Neural cell (in vitro differentiated cells): Measurements from ENCODE around the gene PUM2. TPM values are rescaled to one million over a fixed set of nuclear protein-coding genes. Genes with fewer than 3 reads are reported as not detected.
"Not testable (repeated sequence)": the region's sequence is repeated elsewhere in the genome, so short reads cannot be mapped to it uniquely, and the experiment has no call there.

ENCODE experiments used
- H2AFZ ChIP-seq: fragments of 200-600, 300-800 bp; sonication (generic), shearing (Covaris generic); 2 replicates; pipeline ENCODE4 v1.6.0; 2014; ENCODE audit warnings: low read depth, mild to moderate bottlenecking, antibody characterized with exemption, low read length, moderate library complexity
- H3F3A ChIP-seq: fragments of 200-600 bp; shearing (Covaris generic); 2 replicates; pipeline ENCODE4 v1.6.1; 2016; ENCODE audit warnings: mild to moderate bottlenecking, moderate library complexity, mixed read lengths, antibody characterized with exemption, low read length; ENCODE audit not compliant: insufficient read depth, poor library complexity, severe bottlenecking
- H3K27ac ChIP-seq: fragments of 200-600, 300-800 bp; sonication (generic), shearing (Covaris generic); 2 replicates; pipeline ENCODE4 v1.5.1; 2014; ENCODE audit warnings: mild to moderate bottlenecking, low read length, moderate library complexity
- H3K27me3 ChIP-seq: fragments of 300-800, 200-600 bp; sonication (generic), shearing (Covaris generic); 2 replicates; pipeline ENCODE4 v1.6.0; 2014; ENCODE audit warnings: mild to moderate bottlenecking, low read depth, low read length, moderate library complexity; ENCODE audit not compliant: insufficient read depth
- H3K36me3 ChIP-seq: fragments of 300-800, 200-600 bp; sonication (generic), shearing (Covaris generic); 2 replicates; pipeline ENCODE4 v1.5.1; 2014; ENCODE audit warnings: mild to moderate bottlenecking, antibody characterized with exemption, low read length, moderate library complexity; ENCODE audit not compliant: insufficient read depth
- H3K4me2 ChIP-seq: fragments of 300-800, 200-600 bp; sonication (generic), shearing (Covaris generic); 2 replicates; pipeline ENCODE4 v1.6.0; 2014; ENCODE audit warnings: mild to moderate bottlenecking, low read length
- H3K4me3 ChIP-seq: fragments of 300-800, 200-600 bp; sonication (generic), shearing (Covaris generic); 2 replicates; pipeline ENCODE4 v1.5.1; 2014; ENCODE audit warnings: mild to moderate bottlenecking, low read length, moderate library complexity
- H3K79me2 ChIP-seq: fragments of 200-600 bp; shearing (Covaris generic); replicated peaks from 2 replicates; pipeline ENCODE4 v1.6.0; 2014; ENCODE audit warnings: mild to moderate bottlenecking, low read length, moderate library complexity; ENCODE audit not compliant: insufficient read depth
- H3K9ac ChIP-seq: fragments of 300-800, 200-600 bp; sonication (generic), shearing (Covaris generic); 2 replicates; pipeline ENCODE4 v1.6.1; 2016; ENCODE audit warnings: mild to moderate bottlenecking, low read length, mixed read lengths
- H3K9me2 ChIP-seq: fragments of 200-600 bp; shearing (Covaris generic); 2 replicates; pipeline ENCODE4 v1.6.1; 2016; ENCODE audit warnings: mild to moderate bottlenecking, low read length, mixed read lengths; ENCODE audit not compliant: insufficient read depth
- H3K9me3 ChIP-seq: fragments of 200-600, 300-800 bp; sonication (generic), shearing (Covaris generic); 2 replicates; pipeline ENCODE4 v1.6.1; 2016; ENCODE audit warnings: mild to moderate bottlenecking, mixed run types, low read length, moderate library complexity, mixed read lengths
- H4K20me1 ChIP-seq: fragments of 200-600 bp; shearing (Covaris generic); 2 replicates; pipeline ENCODE4 v1.6.1; 2016; ENCODE audit warnings: mild to moderate bottlenecking, mixed run types; ENCODE audit not compliant: insufficient read depth
- CTCF ChIP-seq: fragments of 450-650 bp; IDR thresholded peaks from 2 replicates; pipeline ENCODE4 v1.5.1; 2014; ENCODE audit warnings: antibody characterized with exemption, mild to moderate bottlenecking, moderate library complexity; ENCODE audit not compliant: poor library complexity, severe bottlenecking
- EP300 ChIP-seq: fragments of 450-650 bp; conservative IDR thresholded peaks from 2 replicates; pipeline ENCODE4 v1.6.1; 2014; ENCODE audit warnings: antibody characterized with exemption, mild to moderate bottlenecking, moderate library complexity; ENCODE audit not compliant: poor library complexity, severe bottlenecking
- EZH2 ChIP-seq: fragments of 200-600, 300-800 bp; shearing (Covaris generic), sonication (generic); IDR thresholded peaks from 2 replicates; pipeline ENCODE4 v1.6.1; 2014; ENCODE audit warnings: antibody characterized with exemption, low read length, borderline replicate concordance, mild to moderate bottlenecking; ENCODE audit not compliant: insufficient read depth, poor library complexity, severe bottlenecking
- MXI1 ChIP-seq: fragments of 450-650 bp; conservative IDR thresholded peaks from 2 replicates; pipeline ENCODE4 v1.6.1; 2014; ENCODE audit warnings: antibody characterized with exemption, mild to moderate bottlenecking; ENCODE audit not compliant: poor library complexity, severe bottlenecking
- POLR2AphosphoS5 ChIP-seq: IDR thresholded peaks from 2 replicates; pipeline ENCODE4 v1.6.1; 2012
- RAD21 ChIP-seq: fragments of 450-650 bp; conservative IDR thresholded peaks from 2 replicates; pipeline ENCODE4 v1.6.1; 2014; ENCODE audit warnings: antibody characterized with exemption, mild to moderate bottlenecking, moderate library complexity
- SMC3 ChIP-seq: fragments of 450-650 bp; conservative IDR thresholded peaks from 2 replicates; pipeline ENCODE4 v1.6.1; 2014; ENCODE audit warnings: antibody characterized with exemption, mild to moderate bottlenecking, moderate library complexity; ENCODE audit not compliant: poor library complexity
- TAF1 ChIP-seq: IDR thresholded peaks from 2 replicates; pipeline ENCODE4 v1.6.1; 2012; ENCODE audit warnings: low read depth
- polyA plus RNA-seq: library from polyadenylated mRNA; depleted of rRNA; stranded (reverse); fragments of >200 nt; gene quantifications from 2 replicates; pipeline ENCODE4 v1.2.3, GENCODE V29; 2014
- TF ChIP-seq, protein P1 (sequence below): IDR thresholded peaks from 2 replicates; pipeline ENCODE4 v1.6.1; 2012; ENCODE audit warnings: borderline replicate concordance

PUM2 gene
- polyA plus RNA-seq, 1 donor from 2014 or later: 37.0 TPM

DNA sequence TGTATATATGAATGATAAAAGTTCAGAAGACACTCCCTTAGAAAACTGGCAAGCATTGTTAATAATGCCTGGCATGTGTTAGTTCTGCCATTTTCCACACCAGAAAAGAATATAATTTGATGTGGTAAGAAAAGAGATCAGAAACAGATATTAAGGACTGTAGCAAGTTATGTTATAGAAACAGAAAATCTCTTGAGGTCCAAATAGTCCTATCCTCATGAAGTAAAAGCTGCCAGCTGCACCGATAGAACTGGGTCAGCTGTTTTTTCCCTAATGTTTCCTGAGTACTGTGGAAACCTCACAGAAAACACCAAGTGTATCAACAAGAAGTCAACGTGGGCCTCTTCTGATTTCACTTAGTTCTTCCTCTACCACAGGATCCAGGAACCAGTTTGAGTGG, 68.8 kb downstream of the PUM2 start:
- Histone ChIP-seq H3K27ac (no peak overlapping the region), H3K9me3 (no peaks in the 10 kb centered on the region), H3K27me3 (no peaks in the 10 kb centered on the region), H3K4me2 (no peak overlapping the region), H3K9me2 (no peaks in the 10 kb centered on the region), H3K4me3 (no peak overlapping the region), H3K36me3 (peaks cover 15% of the 10 kb centered on the region), H3K79me2 (peaks cover 8% of the 10 kb centered on the region), H2AFZ (no peak overlapping the region), H3K9ac (no peak overlapping the region), H3F3A (no peaks in the 10 kb centered on the region), H4K20me1 (no peaks in the 10 kb centered on the region)
- no peak for TF ChIP-seq MXI1
- no peak for TF ChIP-seq SMC3
- TF ChIP-seq TAF1: no peak

- H3K27ac ChIP-seq: no peak overlapping the region
- no peaks in the 10 kb centered on the region for H3K27me3 ChIP-seq
- H3K9me3 ChIP-seq: no peaks in the 10 kb centered on the region
- H3K36me3 ChIP-seq: no peaks in the 10 kb centered on the region
- no peak for TF ChIP-seq RAD21
- no peak overlapping the region for H2AFZ ChIP-seq
- no peaks in the 10 kb centered on the region for H4K20me1 ChIP-seq
- H3K9me2 ChIP-seq: no peaks in the 10 kb centered on the region
- no peak overlapping the region for H3K9ac ChIP-seq
- no peaks in the 10 kb centered on the region for H3F3A ChIP-seq
- no peak overlapping the region for H3K4me3 ChIP-seq
- H3K79me2 ChIP-seq: peaks cover 5% of the 10 kb centered on the region
- no peak overlapping the region for H3K4me2 ChIP-seq
These were observed 77.6 kb downstream of the PUM2 start for GRCh38 chr2:20273042-20273441.

DNA sequence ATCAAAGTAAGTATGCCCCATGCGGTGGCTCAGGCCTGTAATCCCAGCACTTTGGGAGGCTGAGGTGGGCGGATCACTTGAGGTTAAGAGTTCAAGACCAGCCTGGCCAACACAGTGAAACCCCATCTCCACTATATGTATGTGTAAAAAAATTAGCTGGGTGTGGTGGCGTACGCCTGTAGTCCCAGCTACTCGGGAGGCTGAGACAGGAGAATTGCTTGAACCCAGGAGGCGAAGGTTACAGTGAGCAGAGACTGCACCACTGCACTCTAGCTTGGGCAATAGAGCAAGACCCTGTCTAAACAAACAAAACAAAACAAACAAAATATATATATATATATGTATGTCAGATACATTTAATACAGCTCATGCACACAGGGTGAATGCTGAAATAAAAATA, 82.3 kb downstream of the PUM2 start:
- H3K4me2 ChIP-seq, H3K36me3 ChIP-seq: not testable (repeated sequence)

GRCh38 chr2:20267529-20267928, 83.1 kb downstream of the PUM2 start:
- Histone ChIP-seq H3K27ac (no peak overlapping the region), H3K4me2 (no peak overlapping the region), H3K27me3 (no peaks in the 10 kb centered on the region), H3K36me3 (peaks cover 9% of the 10 kb centered on the region), H3F3A (no peaks in the 10 kb centered on the region), H3K79me2 (no peaks in the 10 kb centered on the region), H3K9me3 (no peaks in the 10 kb centered on the region), H3K9ac (no peak overlapping the region), H4K20me1 (no peaks in the 10 kb centered on the region), H3K9me2 (no peaks in the 10 kb centered on the region), H2AFZ (no peak overlapping the region), H3K4me3 (no peak overlapping the region)
- no peak for TF ChIP-seq EP300
- no peak for TF ChIP-seq MXI1
- TF ChIP-seq CTCF: no peak
- TF ChIP-seq TAF1: no peak
- TF ChIP-seq POLR2AphosphoS5: no peak
- TF ChIP-seq RAD21: no peak
- TF ChIP-seq, protein P1, sequence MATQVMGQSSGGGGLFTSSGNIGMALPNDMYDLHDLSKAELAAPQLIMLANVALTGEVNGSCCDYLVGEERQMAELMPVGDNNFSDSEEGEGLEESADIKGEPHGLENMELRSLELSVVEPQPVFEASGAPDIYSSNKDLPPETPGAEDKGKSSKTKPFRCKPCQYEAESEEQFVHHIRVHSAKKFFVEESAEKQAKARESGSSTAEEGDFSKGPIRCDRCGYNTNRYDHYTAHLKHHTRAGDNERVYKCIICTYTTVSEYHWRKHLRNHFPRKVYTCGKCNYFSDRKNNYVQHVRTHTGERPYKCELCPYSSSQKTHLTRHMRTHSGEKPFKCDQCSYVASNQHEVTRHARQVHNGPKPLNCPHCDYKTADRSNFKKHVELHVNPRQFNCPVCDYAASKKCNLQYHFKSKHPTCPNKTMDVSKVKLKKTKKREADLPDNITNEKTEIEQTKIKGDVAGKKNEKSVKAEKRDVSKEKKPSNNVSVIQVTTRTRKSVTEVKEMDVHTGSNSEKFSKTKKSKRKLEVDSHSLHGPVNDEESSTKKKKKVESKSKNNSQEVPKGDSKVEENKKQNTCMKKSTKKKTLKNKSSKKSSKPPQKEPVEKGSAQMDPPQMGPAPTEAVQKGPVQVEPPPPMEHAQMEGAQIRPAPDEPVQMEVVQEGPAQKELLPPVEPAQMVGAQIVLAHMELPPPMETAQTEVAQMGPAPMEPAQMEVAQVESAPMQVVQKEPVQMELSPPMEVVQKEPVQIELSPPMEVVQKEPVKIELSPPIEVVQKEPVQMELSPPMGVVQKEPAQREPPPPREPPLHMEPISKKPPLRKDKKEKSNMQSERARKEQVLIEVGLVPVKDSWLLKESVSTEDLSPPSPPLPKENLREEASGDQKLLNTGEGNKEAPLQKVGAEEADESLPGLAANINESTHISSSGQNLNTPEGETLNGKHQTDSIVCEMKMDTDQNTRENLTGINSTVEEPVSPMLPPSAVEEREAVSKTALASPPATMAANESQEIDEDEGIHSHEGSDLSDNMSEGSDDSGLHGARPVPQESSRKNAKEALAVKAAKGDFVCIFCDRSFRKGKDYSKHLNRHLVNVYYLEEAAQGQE: no peak
- TF ChIP-seq EZH2: no peak
- no peak for TF ChIP-seq SMC3

More for the DNA sequence above, 82.3 kb downstream of the PUM2 start:
- H4K20me1 ChIP-seq, H3K9me2 ChIP-seq, H3K79me2 ChIP-seq, H3K4me3 ChIP-seq, H2AFZ ChIP-seq, H3K27ac ChIP-seq, H3F3A ChIP-seq, H3K9me3 ChIP-seq, H3K27me3 ChIP-seq, H3K9ac ChIP-seq: not testable (repeated sequence)
